H1 (cell line): ENCODE measurements around the gene RBM17. TPM values are rescaled to one million over a fixed set of nuclear protein-coding genes. Genes with fewer than 3 reads are reported as not detected.

Experiments
- ATF3 ChIP-seq: IDR thresholded peaks from 2 replicates; pipeline ENCODE4 v1.6.1; 2011; ENCODE audit warnings: low read depth, mild to moderate bottlenecking, low read length; ENCODE audit not compliant: insufficient read depth
- CBX8 ChIP-seq: fragments of 300-800, 300-1000 bp; sonication (generic); IDR thresholded peaks from 2 replicates; pipeline ENCODE4 v1.7.1; 2016; ENCODE audit warnings: low read depth, low read length, borderline replicate concordance
- EGR1 ChIP-seq: IDR thresholded peaks from 2 replicates; pipeline ENCODE4 v1.6.1; 2011; ENCODE audit warnings: low read depth, low read length, borderline replicate concordance
- JUN ChIP-seq: IDR thresholded peaks from 2 replicates; pipeline ENCODE4 v1.6.1; 2011; ENCODE audit warnings: low read depth, mild to moderate bottlenecking, improper control_type of control experiment, low read length
- JUND ChIP-seq: IDR thresholded peaks from 2 replicates; pipeline ENCODE4 v1.6.1; 2011; ENCODE audit warnings: mild to moderate bottlenecking, improper control_type of control experiment, low read length
- KDM1A ChIP-seq: fragments of 200-600, 300-600 bp; sonication (generic); IDR thresholded peaks from 2 replicates; pipeline ENCODE4 v1.7.1; 2016; ENCODE audit warnings: mild to moderate bottlenecking, low read length, borderline replicate concordance
- NANOG ChIP-seq: IDR thresholded peaks from 2 replicates; pipeline ENCODE4 v1.6.1; 2011; ENCODE audit warnings: low read length, low read depth, mild to moderate bottlenecking, inconsistent platforms; ENCODE audit not compliant: insufficient read depth, poor library complexity, severe bottlenecking
- PHF8 ChIP-seq: fragments of 200-600 bp; sonication (generic); conservative IDR thresholded peaks from 2 replicates; pipeline ENCODE4 v1.7.1; 2012; ENCODE audit warnings: low read depth, mild to moderate bottlenecking, inconsistent platforms, low read length, moderate library complexity
- TEAD4 ChIP-seq: IDR thresholded peaks from 2 replicates; pipeline ENCODE4 v1.6.1; 2012; ENCODE audit warnings: low read depth, low read length, inconsistent platforms, mixed read lengths
- polyA plus RNA-seq, 7 experiments: library from polyadenylated mRNA; depleted of rRNA in 3 of 7; stranded (reverse) in 5 of 7; unstranded in 2 of 7; fragments of >200 nt in 5 of 7; fragments of 200-250 nt in 2 of 7; gene quantifications; 1 replicate in 5 of 7; 2 replicates in 1 of 7; 4 replicates in 1 of 7; pipeline versions ENCODE4 v1.2.1 to v1.2.3, GENCODE V29; 2011 to 2013; ENCODE audit warnings: missing spikeins in 2 of 7, mixed read lengths in 2 of 7
- total RNA-seq: library from RNA; stranded (reverse); fragmentation: NEBNext Ultra II Directional; extraction: Animal tissue kit (Norgen Biotek cat#: 25700); gene quantifications from 2 replicates; pipeline ENCODE4 v1.2.1, GENCODE V29; 2021

RBM17 gene
- total and polyA plus RNA-seq, 2 of the 8 experiments (the other 6 are each of a cell fraction or from before 2014, with no cell fraction given) = 15.7 to 128 TPM

- TF ChIP-seq EGR1 = no peak
- TF ChIP-seq PHF8 = no peak
- TF ChIP-seq JUND = no peak
- no peak for TF ChIP-seq CBX8
- TF ChIP-seq NANOG = no peak
- TF ChIP-seq KDM1A = no peak
- no peak for TF ChIP-seq TEAD4
- TF ChIP-seq ATF3 = no peak
- no peak for TF ChIP-seq JUN
These were observed 21.3 kb downstream of the RBM17 start (continued) for GRCh38 chr10:6110136-6110535.
